DMS 273 (cell line): ENCODE measurements around the gene BID.

ENCODE experiments used
- DNase-seq: peaks from one replicate; lab custom pipeline; 2025; ENCODE audit not compliant: unreplicated experiment; lab: John Stamatoyannopoulos, UW

BID gene

GRCh38 chr22:17774206-17774925, at the start of gene BID:
Gene BID, minus strand, starts transcription at chr22:17774469. Its CDS starts 24,353 bp downstream, at chr22:17750116.
- peak; percentile 62 for DNase-seq

GRCh38 chr22:17823964-17824363, 49.7 kb upstream of the BID start:
- no peak for DNase-seq

DNA sequence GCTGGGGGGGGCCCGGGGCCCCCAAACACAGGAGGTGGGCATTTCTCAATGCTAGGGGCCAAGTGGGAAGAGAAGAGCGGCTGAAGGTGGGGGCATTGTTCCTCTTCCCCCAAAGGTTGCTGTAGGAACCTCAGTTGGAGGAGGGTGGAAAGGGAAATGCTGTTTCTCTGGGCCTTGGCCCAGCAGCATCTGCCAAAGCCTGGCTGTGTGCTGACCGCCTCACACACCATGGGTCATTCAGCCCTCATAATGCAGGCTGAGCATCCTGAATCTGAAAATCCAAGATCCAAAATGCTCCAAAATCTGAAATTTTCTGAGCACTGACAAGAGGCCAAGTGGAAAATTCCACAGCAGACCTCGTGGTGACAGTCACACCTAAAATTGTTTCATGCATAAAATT, 49.0 kb upstream of the BID start:
- no peak for DNase-seq

- DNase-seq: no peak
Observed at GRCh38 chr22:17822087-17822486, 47.8 kb upstream of the BID start.

GRCh38 chr22:17820879-17821439, 46.7 kb upstream of the BID start:
- no peak for DNase-seq

DNA sequence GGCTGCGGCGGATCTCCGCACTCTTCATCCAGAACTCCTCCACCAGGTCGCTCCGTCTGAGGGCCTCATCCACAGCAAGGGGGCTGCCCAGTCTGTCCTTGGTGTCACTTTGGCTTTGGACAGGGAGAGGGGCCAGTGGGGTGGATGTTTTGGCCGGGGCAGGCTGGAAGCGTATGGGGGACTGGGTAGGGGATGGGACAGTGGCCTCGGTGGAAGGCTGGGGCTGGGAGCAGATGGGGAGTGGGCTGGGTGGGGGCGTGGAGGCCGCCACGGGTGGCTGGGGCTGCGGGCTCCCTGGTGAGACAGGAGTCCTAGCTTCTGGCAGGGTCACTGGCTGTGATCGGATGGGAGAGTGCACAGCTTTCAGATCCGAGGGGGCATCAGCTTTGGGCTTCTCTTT, 44.4 kb upstream of the BID start:
- DNase-seq: no peak

DNA sequence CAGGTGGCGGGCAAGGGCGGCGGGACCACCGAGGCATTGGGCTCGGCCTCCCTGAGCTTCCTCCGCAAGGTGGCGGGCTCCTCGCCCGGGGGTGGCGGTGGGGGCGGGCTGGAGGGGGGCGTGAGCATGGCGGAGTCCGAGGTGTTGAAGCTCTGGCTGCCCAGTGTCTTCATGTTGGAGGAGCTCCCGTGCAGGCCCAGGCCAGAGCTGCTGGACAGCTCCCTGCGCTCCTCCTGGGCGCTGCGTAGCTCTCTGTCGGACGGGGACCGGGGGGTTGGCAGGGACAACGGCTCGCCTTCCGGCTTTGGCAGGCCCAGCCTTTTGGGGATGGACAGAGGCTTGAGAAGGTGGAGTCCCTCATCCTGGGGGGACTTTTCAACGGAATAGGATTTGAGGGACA, 43.9 kb upstream of the BID start:
- no peak for DNase-seq

GRCh38 chr22:17817511-17818065, 43.3 kb upstream of the BID start:
- DNase-seq: no peak

DNA sequence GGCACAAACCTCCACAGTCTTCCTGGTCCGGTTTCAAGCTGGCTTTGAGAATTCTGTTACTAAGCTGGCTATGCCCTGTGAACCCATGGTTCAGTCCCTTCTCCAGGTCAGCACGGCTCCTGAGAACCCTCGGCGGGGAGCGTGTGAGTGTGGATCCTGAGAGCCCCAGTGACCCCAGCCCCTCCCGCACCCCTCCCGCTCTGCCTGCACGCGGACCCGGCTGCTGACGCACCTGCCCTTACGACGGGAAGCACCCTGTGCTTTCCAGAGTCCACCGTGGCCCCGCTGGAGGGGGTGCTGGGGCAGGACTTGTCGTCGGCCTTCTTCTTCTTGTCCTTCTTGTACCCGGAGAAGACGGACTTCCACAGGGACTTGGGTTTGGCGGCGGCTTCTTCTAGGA, 42.8 kb upstream of the BID start:
- DNase-seq: no peak

DNA sequence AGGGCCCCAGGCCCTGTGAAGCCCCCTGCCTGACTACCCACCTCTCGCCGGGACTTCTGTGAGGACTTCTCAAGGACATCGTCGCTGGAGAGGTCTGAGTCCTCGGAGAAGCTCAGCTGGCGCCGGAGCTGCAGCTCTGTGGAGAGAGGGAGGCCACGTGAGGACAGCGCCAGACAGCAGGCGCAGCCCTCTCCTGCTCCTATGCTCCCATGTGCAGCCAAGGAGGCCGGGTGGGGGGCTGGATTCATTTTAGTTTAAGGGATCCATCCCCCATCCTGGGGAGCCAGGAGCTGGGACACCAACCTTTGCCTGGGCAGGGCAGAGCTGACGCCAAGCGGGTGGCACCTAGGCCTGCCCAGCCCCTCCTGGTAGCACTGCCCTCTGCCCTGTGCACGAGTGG, 42.4 kb upstream of the BID start:
- no peak for DNase-seq

- DNase-seq: no peak
Observed at GRCh38 chr22:17815703-17816254, 41.5 kb upstream of the BID start.

DNA sequence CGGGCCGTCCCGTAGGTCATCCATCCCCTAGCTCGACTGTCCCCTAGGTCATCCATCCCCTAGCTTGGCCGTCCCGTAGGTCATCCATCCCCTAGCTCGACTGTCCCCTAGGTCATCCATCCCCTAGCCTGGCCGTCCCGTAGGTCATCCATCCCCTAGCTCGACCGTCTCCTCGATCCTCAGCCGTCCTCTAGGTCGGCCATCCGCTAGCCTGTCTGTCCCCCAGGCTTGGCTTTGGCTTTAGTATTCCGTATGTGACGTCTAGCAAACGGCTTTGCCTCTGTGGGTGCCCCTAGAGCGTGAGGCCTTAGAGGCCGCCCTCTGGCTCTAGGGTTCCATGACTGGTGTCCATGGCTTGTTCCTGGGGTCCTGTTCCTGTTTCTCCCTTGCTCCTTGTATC, 40.6 kb upstream of the BID start:
- no peak for DNase-seq

- no peak for DNase-seq
Observed at GRCh38 chr22:17814084-17814483, 39.8 kb upstream of the BID start.

DNA sequence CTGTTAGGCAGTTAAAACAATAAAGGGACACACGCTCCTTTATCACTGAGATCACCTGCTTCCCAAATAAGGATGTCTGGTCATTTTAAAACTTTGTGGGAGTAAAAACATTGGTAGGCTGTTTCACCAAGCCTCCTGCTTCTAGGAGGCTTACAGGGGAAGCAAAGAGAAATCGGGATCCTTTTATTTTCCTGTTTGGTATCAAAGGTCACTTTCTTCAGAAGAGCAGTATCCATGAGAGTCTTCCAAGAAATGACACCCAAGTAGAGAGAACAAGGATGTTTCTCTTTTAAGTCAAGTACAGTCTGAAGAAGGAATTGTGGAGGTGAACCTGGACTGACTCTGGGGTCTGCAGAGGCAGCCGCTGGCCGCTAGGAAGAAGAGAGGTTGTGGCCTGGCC, 36.9 kb upstream of the BID start:
- no peak for DNase-seq

DNA sequence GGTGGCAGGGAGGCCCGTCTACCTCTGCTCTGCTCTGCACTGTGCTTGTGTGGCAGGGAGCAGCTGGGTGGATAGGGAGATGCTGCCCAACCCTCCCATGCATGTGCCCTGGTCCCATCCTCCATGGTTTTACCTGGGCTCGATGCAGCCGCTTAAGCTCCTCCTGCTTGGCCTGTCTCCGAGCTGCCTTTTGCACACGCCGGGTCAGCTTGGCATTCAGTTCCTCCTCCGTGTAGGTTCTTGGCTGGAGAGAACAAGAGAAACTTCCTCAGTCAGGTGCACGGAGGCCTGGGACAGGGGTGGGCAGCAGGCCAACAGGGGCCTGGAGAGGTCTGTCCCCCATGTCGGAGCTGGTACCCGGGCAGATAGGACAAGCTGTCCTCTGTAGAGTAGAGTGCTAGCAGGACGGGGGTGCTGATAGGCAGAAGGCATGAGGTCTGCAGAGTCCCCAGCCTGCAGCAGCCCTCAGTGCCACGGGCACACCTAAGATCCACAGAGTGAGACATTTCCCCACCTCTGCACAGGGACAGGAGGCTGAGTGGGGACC, 36.4 kb upstream of the BID start:
- no peak for DNase-seq

DNA sequence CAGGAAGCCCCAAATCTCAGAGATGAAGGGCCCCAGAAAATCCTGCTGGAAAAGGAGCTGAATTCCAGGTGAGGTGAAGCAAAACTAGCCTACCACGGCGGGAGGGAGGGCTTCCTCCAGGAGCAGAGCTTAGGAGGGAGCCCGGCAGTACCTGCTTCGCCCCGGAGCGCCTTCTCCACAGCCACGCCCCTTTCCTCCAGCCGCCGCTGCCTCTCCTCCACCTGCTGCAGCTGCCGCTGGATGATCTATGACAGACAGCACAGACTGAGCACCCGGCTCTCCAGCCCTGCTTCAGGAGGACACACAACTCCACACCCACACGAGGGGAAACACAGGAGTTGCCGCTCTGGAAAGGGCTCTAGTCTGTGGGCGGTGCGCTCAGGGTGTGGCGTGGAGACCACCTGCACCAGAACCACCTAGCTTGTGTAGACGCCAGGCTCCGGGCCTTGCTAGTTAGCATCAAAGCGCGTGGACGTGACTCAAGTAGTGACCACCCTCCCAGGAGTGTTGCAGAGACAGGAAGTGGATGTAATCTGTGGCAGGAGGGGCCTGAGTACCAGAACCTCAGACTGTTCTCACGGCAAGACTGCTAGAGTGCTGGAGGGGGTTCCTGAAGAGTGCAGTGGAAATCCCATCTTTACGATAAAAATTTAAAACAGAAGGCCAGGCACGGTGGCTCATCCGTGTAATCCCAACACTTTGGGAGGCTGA, 34.6 kb upstream of the BID start:
- DNase-seq: no peak

DNA sequence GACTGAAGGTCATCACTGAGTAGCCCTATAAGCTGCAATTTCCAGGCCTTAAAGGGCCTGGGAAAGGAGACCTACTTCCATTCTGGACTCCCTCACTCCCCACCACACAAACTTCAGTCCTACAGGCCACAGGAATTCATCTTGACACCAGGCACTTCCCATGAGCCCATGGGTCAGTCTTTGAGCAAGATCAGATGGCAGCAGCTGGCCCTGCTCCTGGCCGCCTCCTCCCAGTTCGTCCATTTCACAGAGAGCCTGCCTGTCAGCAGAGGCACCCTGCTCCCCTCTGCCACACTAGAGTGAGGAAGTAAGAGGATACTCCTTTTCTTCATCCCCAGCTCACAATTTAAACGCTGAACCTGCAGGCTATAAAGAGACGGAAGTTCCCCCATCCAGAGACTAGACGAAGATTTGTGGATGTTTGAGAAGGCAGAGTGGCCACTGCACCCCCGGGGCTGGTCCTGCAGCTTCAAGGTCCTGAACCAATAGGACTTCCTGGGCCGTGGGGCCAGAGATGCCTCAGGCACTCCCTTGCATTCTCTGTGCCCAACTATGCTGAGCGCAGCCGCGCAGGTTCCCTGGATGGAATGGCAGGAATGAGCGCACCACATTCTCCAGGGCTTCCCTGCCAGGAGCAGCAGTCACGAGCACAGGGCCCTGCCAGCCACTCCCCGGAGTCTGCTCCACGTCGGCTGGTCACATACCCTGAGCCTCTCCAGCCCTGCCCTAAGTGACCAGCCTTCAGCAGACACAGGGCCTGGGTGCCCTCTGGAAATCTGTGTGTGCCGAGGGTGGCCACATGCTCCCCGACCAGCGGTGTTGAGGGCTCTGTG, 33.5 kb upstream of the BID start:
- DNase-seq: no peak

DNA sequence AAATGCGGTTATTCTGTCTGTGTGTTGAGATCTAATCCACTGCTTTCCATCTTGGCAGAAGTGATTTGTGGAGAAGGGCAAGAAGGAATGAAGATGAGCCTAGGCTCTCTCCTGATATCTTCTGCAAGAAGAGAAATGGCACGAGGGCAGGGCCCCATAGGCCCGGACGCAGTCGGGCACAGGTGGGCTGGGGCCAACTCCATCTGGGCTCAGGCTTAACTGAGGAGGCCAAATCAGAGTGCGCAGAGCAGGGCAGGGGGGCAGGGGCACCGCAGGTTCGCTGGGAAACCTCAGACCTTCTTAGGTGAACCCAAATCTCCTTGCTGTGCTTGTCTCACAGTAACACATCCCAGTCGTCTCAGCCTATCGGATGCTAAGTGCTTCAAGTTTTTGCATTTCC, 32.8 kb upstream of the BID start:
- no peak for DNase-seq

- DNase-seq: no peak
Observed at GRCh38 chr22:17806437-17806836, 32.2 kb upstream of the BID start.

GRCh38 chr22:17804331-17805080, 30.2 kb upstream of the BID start:
- no peak for DNase-seq
